GM21423 (cell line): Measurements from ENCODE around the gene CCDC116.
"Not testable (repeated sequence)": the region's sequence is repeated elsewhere in the genome, so short reads cannot be mapped to it uniquely, and the experiment has no call there.

Experiments used
- ATAC-seq: cut with Tn5 transposase; IDR thresholded peaks from one replicate; pipeline ENCODE4 v1.9.1; 2021; ENCODE audit warnings: mild to moderate bottlenecking, moderate library complexity; ENCODE audit not compliant: unreplicated experiment

The CCDC116 gene

DNA sequence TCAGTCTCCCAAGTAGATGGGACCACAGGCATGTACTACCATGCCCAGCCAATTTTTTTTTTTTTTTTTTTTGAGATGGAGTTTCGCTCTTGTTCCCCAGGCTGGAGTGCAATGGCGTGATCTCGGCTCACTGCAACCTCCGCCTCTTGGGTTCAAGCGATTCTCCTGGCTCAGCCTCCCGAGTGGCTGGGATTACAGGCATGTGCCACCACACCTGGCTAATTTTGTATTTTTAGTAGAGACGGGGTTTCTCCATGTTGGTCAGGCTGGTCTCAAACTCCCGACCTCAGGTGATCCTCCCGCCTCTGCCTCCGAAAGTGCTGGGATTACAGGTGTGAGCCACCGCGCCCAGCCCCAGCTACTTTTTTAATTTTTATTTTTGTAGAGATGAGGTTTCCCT is 46.3 kb downstream of the CCDC116 start:
- not testable (repeated sequence) for ATAC-seq

DNA sequence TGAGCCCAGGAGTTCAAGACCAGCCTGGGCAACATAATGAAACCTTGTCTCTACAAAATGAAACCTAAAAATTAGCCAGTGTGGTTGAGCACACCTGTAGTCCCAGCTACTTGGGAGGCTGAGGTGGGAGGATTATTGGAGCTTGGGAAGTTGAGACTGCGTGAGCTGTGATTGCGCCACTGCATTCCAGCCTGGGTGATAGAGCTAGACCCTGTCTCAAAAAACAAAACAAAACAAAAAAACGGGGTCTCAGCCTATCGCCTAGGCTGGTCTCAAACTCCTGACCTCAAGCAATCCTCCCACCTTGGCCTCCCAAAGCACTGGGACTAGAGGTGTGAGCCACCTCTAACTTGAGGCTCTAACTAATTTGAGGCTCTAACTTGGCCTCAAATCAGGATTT is 46.8 kb downstream of the CCDC116 start:
- no peak for ATAC-seq

DNA sequence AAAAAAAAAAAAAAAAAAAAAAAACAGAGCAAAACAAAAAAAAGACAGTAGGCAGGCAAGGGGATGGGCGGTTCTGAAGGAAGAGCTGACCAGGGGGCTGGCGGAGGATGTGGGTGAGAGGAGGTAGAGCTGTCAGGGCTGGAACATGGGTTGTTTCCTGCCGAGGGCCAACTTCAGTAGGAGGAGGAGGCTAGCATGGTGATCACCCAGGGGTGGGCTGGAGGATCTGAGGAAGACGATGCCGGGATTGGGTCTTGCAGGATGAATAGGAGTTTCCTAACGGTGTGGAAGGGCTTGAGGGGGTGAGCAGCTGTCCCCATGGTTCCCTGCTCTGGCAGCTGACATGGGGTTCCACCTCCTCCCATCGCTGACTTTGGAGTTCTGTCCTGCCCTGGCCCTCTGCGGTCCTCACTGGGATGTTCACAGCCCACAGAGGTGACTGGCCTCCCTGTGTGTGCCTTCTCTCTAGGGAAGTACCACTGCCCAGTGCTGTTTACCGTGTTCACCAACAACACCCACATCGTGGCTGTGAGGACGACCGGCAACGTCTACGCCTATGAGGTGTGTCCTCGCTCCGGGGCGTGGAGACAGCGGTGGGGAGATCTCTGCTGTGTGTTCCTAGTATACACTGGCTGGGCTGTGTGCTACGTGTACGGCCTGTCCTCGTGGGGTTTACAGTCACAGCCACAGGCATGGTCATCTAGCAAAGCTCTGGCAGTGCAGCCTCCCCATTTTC is 48.4 kb downstream of the CCDC116 start:
- ATAC-seq = no peak

DNA sequence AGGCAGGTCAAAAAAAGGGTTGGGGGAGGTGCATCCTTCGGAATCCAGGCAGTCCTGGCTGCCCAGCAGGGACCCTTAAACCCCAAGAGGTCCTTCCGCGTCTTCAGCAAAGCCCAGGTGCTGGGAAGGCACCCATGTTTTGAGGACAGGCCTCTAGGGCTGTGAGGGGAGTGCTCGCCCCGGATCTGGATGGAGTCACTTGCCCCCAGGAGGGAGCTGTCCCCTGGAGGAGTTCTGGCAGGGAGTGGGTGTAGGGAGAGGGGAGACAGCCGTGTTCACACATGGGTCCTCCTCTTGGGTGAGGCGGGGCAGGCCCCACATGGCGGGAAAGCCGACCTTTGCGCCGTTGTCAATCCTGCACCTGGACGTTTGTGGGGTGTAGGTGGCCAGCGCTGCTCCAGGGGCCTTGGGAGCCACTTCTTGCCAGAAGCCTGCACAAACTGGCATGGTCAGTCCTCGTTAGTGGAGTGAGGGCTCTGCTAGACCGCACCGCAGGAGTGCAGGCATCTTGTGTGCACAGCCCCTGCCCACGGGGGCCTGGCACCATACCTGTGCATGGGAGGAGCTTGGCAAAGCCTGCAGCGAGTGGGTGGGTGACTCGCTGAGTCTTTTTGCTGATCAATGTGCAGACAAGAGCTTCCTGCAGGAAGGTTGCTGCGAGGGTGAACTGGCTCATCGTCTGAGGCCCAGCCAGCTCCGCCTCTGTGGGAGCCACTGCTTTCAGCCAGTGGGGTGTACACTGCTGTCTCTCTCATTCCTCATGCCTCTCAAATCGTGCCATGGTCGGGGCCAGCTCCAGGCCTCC is 49.2 kb downstream of the CCDC116 start:
- ATAC-seq = no peak

DNA sequence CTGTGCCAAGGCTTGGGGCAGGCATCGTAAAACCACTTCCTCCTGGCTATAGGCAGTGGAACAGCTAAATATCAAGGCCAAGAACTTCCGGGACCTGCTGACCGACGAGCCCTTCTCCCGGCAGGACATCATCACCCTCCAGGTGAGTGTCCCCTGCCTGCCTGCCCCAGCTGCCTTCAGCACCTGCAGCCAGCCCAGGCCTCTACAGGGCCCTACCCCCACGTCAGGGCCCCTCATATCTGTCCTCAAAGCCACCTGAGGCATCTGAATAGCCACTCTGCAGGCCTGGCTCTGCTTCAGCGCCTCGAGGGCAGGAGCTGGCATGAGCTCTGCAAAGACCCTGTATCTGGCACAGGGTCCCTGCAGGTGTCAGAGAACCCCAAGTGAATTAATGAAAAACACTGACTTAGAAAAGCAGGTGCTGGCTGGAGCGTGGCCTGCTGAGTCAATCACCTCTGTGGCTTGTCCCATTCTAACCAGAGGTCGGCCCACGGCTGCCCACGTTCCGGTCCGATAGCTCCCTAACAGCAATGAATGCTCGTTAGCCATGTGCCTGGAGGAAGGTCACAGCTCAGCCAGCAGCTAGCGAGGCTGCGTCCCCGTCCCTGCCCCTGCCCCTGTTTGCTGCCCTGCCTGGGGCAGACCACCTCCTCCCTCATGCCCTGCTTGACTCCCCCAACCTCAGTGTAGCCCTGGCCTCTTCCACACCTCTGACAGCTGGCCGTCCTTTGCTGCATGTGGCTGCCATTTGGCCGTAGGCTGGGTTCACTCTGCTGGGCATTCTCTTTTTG is 50.0 kb downstream of the CCDC116 start:
- no peak for ATAC-seq

DNA sequence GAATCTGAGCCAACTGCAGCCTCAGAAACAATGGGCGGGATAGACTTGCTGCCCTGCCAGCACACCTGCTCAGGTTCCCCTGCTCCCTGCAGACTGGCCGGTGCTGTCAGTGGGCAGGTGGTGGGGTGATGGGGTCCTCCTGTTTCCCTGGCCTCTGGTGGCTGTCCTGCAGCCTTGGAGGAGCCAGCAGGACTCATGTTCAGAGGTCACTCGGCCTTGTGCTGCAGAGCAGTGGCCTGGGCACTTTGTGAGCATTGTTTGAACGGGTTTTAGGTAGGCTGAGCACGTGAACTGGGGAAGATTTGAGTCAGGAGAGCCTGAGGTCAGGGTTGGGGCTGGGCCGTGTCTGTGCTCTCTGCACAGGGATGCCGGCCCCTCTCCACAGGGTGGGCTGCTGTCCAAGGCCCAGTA is 50.8 kb downstream of the CCDC116 start:
- ATAC-seq = no peak

DNA sequence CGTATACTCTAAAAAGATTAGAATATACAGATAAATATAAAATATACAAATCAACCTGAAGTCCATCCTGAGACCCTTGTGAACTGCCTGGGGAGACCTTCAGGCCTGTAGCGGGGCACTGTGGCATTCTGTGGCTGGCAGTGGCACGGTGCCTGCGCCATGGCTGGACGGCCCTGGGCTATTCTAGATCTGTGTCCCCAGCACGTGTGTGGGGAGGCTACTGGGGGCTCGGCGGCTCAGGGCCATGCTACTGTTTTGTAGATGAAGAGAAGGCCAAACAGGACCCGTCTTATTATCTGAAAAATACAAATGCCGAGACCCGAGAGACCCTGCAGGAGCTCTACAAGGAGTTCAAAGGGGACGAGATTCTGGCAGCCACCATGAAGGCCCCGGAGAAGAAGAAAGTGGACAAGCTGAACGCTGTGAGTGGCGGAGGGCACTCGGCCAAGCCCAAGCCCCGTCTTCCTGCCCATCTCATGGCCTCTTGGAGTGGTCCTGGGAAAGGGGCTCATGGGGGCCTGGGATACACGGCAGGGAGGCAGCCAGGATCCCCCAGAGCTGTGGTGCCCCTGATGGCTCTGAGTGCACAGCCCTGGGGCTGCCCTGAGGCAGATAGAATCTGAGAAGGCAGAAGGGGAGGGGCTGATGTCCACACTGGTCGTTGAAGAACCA is 52.1 kb downstream of the CCDC116 start:
- ATAC-seq = no peak

DNA sequence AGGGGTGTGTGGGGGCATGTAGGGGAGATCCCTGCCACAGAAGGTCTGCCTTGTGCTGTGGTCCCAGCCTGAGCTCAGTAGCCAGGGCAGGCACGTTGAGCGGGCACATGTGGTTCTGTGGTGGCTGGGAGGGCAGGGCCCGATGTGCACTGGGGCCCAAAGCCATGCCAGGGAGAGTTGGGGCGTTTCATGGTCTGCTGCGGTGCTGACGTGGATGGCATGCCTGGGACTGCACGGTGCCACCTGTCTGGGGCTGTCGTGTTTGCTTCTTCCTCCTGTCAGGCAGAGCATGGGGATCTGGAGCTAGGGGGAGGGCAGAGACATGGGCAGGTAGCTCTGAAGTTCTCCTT is 52.6 kb downstream of the CCDC116 start:
- no peak for ATAC-seq

DNA sequence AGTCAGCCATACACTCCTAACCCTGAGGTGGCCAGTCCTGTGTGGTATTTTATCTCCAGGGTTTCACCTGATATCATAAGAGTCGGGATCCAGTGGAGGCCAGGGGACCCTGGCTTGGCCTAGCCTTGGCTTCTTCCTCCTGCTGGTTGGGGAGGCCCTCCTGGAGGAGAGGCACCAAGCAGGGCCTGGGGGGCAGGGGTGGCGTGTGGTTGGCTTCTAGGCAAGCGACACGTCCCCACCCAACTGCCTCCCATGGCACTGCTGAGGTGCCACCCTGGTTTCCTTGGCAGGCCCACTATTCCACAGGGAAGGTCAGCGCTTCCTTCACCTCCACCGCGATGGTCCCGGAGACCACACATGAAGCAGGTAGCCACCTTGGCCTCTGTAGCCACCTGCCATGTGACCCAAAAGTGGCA is 53.6 kb downstream of the CCDC116 start:
- ATAC-seq = no peak
